Testis (tissue), 3 donors: Measurements from ENCODE around the gene FAM219B. TPM values are rescaled to one million over a fixed set of nuclear protein-coding genes. Genes with fewer than 3 reads are reported as not detected.
A peak's percentile ranks its signal among the peaks of the same experiment; 100 is the strongest.
"Not testable (repeated sequence)": the region's sequence is repeated elsewhere in the genome, so short reads cannot be mapped to it uniquely, and the experiment has no call there.

Source experiments
- DNase-seq: peaks from one replicate; pipeline ENCODE4 v3.0.0-alpha.2; 2019
- H3K27ac ChIP-seq, 2 donors: fragments of 200-600 bp; sonication (generic); one replicate each; pipeline ENCODE4 v1.5.1; 2019
- H3K27me3 ChIP-seq: fragments of 200-600 bp; sonication (generic); one replicate; pipeline ENCODE4 v1.5.1; 2019
- H3K36me3 ChIP-seq: fragments of 200-600 bp; sonication (generic); one replicate; pipeline ENCODE4 v1.5.1; 2017; ENCODE audit warnings: low read depth; ENCODE audit errors: missing control alignments
- H3K4me1 ChIP-seq: fragments of 200-600 bp; sonication (generic); one replicate; pipeline ENCODE4 v1.5.1; 2019
- H3K4me3 ChIP-seq, 2 donors: fragments of 200-600 bp; sonication (generic); one replicate each; pipeline ENCODE4 v1.5.1; 2017 to 2019
- H3K9me3 ChIP-seq: fragments of 200-600 bp; sonication (generic); one replicate; pipeline ENCODE4 v1.5.1; 2017
- CTCF ChIP-seq, 3 experiments: fragments of 450-650 bp in 2 of 3; fragments of 200-600 bp in 1 of 3; sonication (generic) in 1 of 3; IDR thresholded peaks; one replicate each; pipeline ENCODE4 v1.5.1; 2016 to 2019; ENCODE audit warnings: antibody characterized with exemption in 3 of 3, mild to moderate bottlenecking in 2 of 3, moderate library complexity in 1 of 3
- POLR2A ChIP-seq: fragments of 450-650 bp; IDR thresholded peaks from one replicate; pipeline ENCODE4 v1.6.1; 2017; ENCODE audit warnings: antibody characterized with exemption, mild to moderate bottlenecking, moderate library complexity
- WGBS, 2 donors: methylation state at CpG; one replicate each; pipeline ENCODE4 v1.1.5; 2018; 5-methylcytosine and 5-hydroxymethylcytosine counted together
- intact Hi-C: fragments of 100-400 bp; cut with DNase I; formaldehyde crosslinking; loops from one replicate; pipeline ENCODE4 v1.15.1; 2023; ENCODE audit warnings: low total_unique reads
- polyA plus RNA-seq: library from polyadenylated mRNA; stranded (reverse); fragments of 350-450 nt; fragmentation: Illumina TruSeq; extraction: RNeasy Lipid Tissue Mini Kit (QIAGEN cat#74804); gene quantifications from one replicate; pipeline ENCODE4 v1.2.3, GENCODE V29; 2014; ENCODE audit warnings: low read depth, low replicate concordance; ENCODE audit not compliant: insufficient read depth
- total RNA-seq, 2 donors: library from RNA; depleted of rRNA; stranded (reverse); fragments of >200 nt; gene quantifications; one replicate each; pipeline ENCODE4 v1.2.3, GENCODE V29; 2016

The FAM219B gene
- total and polyA plus RNA-seq, 3 donors from 2014 or later = 32.6 to 40.6 (median 40.2) TPM

DNA sequence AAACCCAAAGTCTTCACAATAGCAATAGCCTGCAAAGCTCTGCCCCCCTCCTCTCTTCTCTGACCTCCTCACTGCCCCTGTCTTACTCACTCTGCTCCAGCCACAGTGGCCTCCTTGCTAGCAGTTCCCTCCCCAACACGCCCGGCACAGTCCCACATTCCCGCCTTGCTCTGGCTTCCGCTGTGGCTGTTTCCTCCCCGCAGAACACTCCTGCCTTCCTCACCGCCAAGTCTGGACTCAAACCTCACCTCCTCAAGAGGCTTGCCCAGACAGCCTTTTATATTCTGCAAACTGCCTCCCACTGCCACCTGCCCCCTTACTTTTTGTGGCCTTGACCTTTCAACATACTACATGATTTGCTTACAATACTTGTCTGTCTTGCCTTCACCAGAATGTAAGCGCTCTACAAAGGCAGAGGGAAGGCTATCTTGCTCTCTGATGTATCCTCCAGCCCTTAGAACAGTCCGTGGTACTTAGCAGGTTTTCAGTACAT, 17.2 kb downstream of the FAM219B start:
- intact Hi-C loops = no loop called here
- DNase-seq = peak; percentile 61
- Histone ChIP-seq H3K27me3 (no peaks in the 10 kb centered on the region), H3K9me3 (no peaks in the 10 kb centered on the region), H3K36me3 (no peaks in the 10 kb centered on the region), H3K4me3 (peak overlapping the region; percentile 77 to 82), H3K4me1 (peaks cover 10% of the 10 kb centered on the region), H3K27ac (peak overlapping the region; percentile 53 to 78)
- WGBS, 2 donors = 2 to 3% methylated on average over 8 of the region's 8 CpGs
- TF ChIP-seq CTCF (IDR thresholded peaks at IDR 0.05) (no peak), POLR2A (no peak)

DNA sequence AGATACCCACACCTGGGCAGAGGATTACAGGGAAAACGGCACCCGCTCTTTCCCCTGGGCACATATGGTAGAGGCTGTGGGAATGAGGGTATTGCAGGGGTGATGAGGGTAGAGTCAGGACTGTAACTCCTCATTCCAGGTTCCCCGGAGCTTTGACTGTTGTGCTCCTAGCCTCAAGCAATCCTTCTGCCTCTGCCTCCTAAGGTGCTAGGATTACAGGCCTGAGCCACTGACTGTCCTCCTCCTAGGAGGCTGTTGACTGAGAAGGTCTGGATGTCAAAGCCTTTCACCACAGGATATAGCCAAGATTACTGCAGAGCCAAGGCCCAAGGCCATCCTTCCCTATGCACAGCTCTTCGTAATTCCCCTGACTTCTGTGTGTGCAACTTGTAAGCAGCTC, 17.9 kb downstream of the FAM219B start:
- WGBS, 2 donors = 70 to 79% methylated on average over 4 of the region's 4 CpGs
- intact Hi-C loops = no loop called here
- H3K27ac ChIP-seq = no peak overlapping the region

DNA sequence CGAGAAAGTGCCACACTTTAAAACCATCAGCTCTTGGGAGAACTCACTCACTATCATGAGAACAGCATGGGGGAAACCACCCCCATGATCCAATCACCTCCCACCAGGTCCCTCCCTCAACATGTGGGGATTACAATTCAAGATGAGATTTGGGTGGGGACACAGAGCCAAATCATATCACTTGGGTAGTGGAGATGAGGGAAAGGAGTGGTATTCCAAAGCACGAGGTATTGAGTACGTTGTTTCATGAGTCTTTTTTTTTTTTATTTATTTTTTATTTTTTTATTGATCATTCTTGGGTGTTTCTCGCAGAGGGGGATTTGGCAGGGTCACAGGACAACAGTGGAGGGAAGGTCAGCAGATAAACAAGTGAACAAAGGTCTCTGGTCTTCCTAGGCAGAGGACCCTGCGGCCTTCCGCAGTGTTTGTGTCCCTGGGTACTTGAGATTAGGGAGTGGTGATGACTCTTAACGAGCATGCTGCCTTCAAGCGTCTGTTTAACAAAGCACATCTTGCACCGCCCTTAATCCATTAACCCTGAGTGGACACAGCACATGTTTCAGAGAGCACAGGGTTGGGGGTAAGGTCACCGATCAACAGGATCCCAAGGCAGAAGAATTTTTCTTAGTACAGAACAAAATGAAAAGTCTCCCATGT, 19.0 kb downstream of the FAM219B start:
- H3K36me3 ChIP-seq, DNase-seq, H3K27me3 ChIP-seq, H3K9me3 ChIP-seq, H3K27ac ChIP-seq, intact Hi-C loops, H3K4me3 ChIP-seq: not testable (repeated sequence)
- H3K4me1 ChIP-seq = peaks cover 10% of the 10 kb centered on the region
- WGBS, 2 donors = 73 to 88% methylated on average over 8 to 10 of the region's 10 CpGs

More for the DNA sequence above, 17.9 kb downstream of the FAM219B start:
- no peak overlapping the region for H3K4me3 ChIP-seq
- H3K4me1 ChIP-seq = peaks cover 10% of the 10 kb centered on the region
- no peaks in the 10 kb centered on the region for H3K9me3 ChIP-seq
- no peak for TF ChIP-seq POLR2A
- TF ChIP-seq CTCF (IDR thresholded peaks at IDR 0.05) = no peak
- no peaks in the 10 kb centered on the region for H3K27me3 ChIP-seq
- H3K36me3 ChIP-seq = no peaks in the 10 kb centered on the region
- DNase-seq = no peak

GRCh38 chr15:74885461-74885860, 21.2 kb downstream of the FAM219B start:
- no peaks in the 10 kb centered on the region for H3K9me3 ChIP-seq
- TF ChIP-seq CTCF (IDR thresholded peaks at IDR 0.05) (no peak), POLR2A (no peak)
- no peak overlapping the region for H3K4me3 ChIP-seq
- WGBS, 2 donors = 92 to 93% methylated on average over 5 of the region's 5 CpGs
- no peaks in the 10 kb centered on the region for H3K36me3 ChIP-seq
- peaks cover 6% of the 10 kb centered on the region for H3K4me1 ChIP-seq
- intact Hi-C loops = no loop called here
- H3K27me3 ChIP-seq = no peaks in the 10 kb centered on the region
- H3K27ac ChIP-seq = no peak overlapping the region
- no peak for DNase-seq

GRCh38 chr15:74884428-74885223, 22.0 kb downstream of the FAM219B start:
- intact Hi-C loops = no loop called here
- Histone ChIP-seq H3K4me3 (no peak overlapping the region), H3K4me1 (peaks cover 3% of the 10 kb centered on the region), H3K27me3 (no peaks in the 10 kb centered on the region), H3K27ac (no peak overlapping the region), H3K36me3 (no peaks in the 10 kb centered on the region), H3K9me3 (no peaks in the 10 kb centered on the region)
- DNase-seq = no peak
- WGBS, 2 donors = 80 to 82% methylated on average over 4 of the region's 4 CpGs
- TF ChIP-seq CTCF (IDR thresholded peaks at IDR 0.05) (no peak), POLR2A (no peak)
